CD4-positive, alpha-beta T cell treated with Interleukin-21 for 1 hour (primary cell): ENCODE data around the gene TMEM272.
A peak's percentile ranks its signal among the peaks of the same experiment; 100 is the strongest.

Experiments used
- DNase-seq: peaks from one replicate; pipeline ENCODE4 v3.0.0-alpha.2; 2020

TMEM272 gene

GRCh38 chr13:51803422-51804294 lies 41.3 kb downstream of the TMEM272 start, which contains the start of gene DHRS12:
Gene DHRS12, minus strand, starts transcription at chr13:51804163. Its CDS starts 4,504 bp downstream, at chr13:51799659.
- DNase-seq, result peak; percentile 93

DNA sequence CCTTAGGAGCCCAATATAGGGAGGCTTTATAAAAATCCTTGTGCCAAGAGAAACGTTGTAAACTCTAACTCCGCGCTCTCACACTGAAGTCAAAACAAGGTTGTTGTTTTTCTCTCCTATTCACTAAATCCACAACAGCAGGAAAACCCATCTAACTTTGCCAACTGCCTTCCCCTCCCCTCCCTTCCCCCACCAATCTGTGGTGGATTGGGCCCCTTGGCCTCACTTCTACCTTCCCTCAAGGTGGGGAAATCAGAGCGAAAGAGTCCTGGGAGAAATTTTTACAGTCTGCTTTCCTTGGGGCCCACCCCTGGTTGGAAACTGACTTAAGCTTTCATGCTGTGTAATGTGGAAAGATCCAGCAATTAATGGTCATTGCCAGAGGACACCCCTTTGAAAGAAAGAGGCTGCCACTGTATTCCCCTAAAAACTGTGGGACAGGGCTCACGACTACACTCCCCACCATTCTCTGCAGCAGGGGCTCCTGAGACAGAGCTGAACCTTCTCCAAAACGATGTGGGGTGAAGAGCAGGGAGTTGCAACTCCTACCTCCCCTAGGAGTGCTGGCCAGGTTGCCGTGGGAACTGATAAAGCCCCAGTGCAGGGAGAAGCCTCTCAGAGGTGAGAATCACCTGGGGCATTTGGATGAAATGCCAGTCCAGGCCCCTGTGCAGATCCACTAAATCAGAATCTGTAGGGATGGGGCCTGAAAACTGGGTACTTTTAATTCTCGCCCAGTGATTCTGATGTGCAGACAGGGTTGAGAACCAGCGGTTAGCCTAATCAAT lies 42.2 kb downstream of the TMEM272 start:
- peak; percentile 34 for DNase-seq

GRCh38 chr13:51801631-51802099 lies 43.3 kb downstream of the TMEM272 start:
- DNase-seq, result no peak

DNA sequence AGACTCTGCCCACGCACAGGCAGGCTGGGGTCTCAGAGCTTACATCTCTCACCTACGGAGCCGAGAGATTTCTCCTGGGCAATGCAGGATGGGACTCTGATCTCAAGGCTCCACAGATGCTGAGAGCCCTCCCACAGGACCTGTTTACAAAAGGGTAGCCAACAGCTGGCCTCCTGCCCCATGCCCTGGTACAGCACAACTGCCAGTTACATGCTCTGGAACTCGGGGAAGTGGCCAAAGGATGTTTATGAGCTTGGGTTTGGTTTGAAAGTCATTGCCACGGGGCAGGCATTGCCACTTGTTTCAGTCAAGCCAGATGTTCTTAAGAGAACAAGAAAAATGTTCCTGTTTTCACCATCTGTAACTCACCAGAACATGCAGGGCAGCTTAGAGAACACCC lies 44.5 kb downstream of the TMEM272 start:
- no peak for DNase-seq

- DNase-seq, result no peak
Measured at GRCh38 chr13:51799261-51799660, 45.7 kb downstream of the TMEM272 start.

DNA sequence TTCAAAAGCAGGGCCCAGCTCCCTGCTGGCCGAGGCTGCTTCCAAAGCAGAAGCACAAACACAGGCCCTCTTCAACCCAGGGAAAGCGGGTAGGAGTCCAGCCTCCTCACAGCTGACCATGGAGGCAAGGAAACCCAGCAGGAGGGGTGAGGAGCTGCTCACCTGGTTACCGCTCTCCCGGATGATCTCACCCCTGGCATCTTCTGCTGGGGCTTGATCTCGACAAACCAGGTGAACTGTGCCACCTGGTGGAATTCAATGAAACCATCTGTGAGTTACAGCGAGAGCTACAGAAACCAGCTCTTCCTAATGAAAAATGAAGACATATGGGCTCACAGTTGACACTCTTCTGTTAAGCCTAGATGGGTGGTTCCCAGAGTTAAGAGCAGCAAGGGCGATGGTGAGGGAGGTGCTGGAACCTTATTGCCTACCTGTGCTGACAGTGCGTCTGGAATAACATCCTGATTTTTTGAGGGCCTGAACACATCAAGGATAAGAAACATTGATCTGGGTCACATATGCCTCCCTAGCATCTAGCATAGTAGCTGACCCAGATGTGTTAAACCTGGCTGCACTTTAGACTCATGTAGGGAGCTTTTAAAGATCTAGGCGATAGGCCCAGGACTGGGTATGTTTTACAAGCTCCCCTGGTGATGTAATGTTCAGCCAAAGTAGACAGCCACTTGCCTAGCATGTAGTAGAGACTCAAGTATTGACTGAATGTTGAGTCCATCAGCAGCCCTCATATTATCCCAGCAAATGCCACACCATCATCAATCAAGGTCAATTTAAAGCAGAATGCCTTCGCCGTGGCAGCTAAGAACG lies 47.1 kb downstream of the TMEM272 start:
- peak; percentile 79 for DNase-seq

GRCh38 chr13:51796546-51796945 lies 48.4 kb downstream of the TMEM272 start:
- DNase-seq, result no peak

- DNase-seq, result no peak
Measured at GRCh38 chr13:51795419-51795818, 49.6 kb downstream of the TMEM272 start.

DNA sequence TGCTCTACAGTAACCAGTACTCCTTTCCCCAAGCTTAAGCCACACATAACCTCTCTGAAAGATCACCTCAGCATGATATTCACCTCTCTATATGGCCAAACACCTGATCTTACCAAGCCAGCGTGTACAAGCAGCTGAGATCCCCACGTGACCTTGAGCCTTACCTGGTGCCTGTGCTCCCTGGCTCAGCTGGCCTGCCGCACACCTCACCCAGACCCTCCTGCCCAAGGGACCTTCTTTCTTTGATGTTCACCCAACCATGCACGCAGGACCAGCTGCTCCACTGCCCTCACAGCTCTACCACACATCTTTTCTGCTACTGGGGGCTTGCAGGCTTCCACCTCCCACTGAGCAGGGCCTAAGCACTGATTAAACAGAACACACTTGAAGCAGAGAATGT lies 50.0 kb downstream of the TMEM272 start:
- DNase-seq, result no peak

DNA sequence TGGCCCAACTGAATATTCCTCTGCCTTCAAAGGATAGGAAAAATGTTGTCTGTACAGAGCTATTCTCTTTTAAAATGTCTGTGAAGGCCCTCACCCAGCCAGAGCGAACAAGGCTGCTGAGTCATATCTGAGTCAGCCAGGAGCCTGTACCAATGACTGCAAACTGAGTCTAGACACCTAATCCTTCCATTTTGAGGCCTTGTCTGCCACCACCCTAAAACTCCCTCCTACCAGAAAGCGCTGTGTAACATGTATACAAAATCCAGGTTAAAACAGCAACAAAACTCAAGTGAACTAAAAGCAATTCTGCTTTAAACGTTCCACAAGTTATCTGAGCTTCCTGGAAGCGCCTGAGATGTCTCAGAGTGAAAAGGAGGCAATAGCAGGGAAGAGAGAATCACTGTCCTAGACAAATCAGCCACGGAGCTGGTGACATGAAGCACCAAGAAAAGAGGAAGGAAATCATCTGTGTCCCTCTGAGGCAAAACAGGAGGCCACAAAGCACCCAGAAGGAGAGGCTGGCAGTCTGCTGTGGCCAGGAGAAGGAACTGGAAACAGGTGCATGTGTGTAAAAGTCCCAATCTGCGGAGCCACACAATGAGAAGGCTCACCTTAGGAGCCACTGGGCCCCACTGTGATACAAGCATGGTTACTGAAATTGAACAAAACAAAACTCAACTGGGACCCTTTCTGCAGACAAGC lies 51.3 kb downstream of the TMEM272 start:
- peak; percentile 21 for DNase-seq

DNA sequence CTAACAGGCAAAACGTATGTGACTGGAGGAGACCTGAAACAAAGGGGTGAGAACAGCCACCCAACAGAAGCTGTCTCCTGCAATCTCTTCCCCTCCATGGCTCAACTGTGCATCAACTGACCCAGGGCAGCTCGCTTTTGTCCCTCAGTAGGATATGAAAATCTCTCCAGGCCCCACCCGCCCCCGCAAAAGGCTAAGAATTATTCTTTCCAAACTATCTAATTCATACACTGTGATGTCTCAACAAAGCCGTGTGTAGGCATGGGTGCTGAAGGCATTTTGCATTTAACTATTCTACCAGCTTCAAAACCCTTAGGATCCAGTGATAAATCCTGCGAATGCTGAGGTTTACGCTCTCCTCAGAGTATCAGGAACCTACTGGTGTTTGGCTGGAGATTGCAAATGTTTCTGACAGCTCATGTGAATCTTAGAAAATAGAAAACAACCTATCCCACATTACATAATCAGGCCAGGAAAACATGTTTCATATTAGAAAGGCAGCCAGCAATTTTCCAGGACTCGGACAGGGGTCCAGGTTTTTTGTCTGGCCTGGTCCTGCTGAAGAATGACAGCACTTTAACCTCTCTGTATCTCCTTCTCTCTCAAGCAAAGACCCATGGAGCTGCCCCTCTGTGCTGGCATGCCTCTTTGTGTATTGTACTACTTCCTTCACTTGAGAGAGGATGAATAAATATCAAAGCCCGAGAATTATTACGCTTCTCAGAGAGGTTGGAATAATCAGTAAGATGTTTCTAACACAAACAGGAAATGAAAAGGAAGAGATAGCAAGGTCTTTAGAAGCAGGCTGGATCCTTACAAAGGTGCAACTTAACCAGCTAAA lies 58.3 kb downstream of the TMEM272 start:
- no peak for DNase-seq

- no peak for DNase-seq
Measured at GRCh38 chr13:51785712-51786424, 59.1 kb downstream of the TMEM272 start.

DNA sequence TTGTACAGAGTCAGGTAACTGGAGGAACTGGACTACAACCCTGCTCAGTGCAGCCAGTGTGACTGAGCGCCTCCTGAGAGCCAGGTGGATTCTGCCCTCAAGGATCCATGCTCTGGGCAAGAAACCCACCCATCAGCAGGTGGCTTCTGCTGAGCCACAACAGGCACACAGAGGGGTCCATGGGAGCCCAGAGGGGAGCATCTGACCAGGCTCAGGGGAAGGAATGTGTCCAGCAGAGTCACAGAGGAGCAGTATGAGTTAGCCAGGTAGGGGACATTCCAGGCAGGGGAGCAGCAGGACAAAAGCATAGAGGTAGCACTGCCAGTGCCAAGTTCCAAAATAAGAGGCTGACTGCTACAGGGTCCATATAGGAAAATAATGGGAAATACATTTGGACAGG lies 60.9 kb downstream of the TMEM272 start:
- no peak for DNase-seq

- no peak for DNase-seq
Measured at GRCh38 chr13:51783428-51784094, 61.4 kb downstream of the TMEM272 start.

DNA sequence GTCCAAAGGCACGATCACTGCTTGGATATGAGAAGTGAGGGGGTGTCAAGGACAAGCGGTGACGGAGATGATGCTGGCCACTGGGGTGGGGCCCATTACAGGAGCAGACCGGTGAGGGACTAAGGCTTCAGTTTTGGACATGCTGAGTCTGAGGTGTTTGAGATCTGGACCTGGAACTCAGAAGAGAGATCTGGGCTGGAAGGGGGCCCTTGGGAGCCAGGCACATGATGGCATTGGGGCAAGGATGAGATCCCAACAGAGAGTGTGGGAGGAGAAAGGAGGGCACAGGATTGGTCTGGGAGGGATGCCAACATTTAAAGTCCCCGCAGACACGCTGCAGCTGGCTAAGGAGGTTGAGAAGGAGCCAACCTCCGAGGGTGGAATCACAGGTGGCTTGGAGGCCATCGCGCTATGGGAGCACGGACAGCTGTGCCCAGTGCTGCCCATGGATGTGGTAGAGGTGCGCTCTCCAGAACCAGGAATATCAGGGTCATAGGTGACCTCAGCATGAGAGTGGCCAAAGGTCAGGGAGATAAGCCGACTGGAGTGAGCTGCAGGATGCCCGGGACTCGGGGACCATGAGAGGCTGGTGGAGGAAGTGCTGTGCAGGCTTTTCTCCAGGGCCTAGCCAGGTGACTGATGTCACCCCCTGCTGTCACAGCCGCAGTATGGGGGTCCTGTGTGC lies 62.8 kb downstream of the TMEM272 start:
- no peak for DNase-seq

GRCh38 chr13:51781246-51782022 lies 63.5 kb downstream of the TMEM272 start:
- no peak for DNase-seq

GRCh38 chr13:51780099-51780498 lies 64.9 kb downstream of the TMEM272 start:
- DNase-seq, result no peak

DNA sequence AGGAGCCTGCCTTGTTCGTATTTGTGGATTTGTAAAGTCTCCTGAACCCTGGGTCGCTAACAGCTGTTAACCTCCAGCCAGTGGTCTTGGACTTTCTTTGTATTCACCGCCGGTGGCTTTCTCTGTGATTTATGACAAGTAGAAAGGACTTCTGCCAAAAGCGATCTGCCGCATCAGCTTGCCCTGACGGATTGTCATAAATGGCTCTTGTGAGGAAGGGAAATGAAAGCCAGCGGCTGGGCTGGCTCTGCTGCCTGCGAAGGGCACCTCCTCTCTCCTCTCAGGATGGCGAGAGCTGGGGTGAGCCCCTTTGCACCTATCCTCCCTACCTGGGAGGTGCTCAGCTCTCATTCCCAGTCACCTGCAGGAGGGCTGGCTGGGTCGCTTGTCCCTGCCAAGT lies 66.6 kb downstream of the TMEM272 start:
- no peak for DNase-seq

- no peak for DNase-seq
Measured at GRCh38 chr13:51777921-51778320, 67.1 kb downstream of the TMEM272 start.
